ENCODE measurements around the gene SOCS3. TPM values are rescaled to one million over a fixed set of nuclear protein-coding genes. Genes with fewer than 3 reads are reported as not detected.
"Not testable (repeated sequence)": the region's sequence is repeated elsewhere in the genome, so short reads cannot be mapped to it uniquely, and the experiment has no call there.

The SOCS3 gene
- total RNA-seq, 1 donor from 2014 or later, result 13.4 TPM

DNA sequence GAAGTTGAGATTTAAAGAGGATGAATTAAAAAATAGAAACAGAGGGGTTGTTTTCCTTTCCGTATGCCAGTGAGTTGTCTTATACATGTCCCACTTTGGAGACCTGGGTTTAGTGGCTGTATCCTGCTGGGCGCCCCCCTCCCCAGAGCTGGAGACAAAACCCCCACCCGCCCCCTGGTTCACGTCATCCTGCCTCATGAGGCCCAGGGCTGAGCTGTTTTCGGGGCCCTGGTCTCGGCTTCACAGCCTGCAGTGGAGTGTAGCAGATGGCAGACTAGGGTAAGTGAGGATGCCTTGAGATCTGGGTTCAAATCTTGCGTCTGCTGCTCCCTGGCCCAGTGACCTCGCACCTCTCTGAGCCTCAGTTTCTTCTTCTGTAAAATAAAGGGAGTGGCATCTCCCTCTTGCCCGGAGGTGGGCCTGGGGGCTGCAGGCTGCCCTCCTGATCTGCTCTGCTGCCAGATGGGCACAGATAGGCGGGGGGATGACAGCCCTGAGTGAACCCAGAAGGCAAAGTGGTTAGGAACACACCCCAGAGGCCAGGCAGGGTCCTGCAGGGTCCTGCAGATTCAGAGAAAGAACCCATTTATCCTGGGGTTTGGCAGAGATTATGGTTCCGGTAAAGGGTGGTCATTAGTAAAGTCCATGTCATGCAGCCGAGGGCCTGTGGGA, 45.1 kb downstream of the SOCS3 start:
- FAIRE-seq, result no peak
- H3K9ac ChIP-seq (ENCODE audit: low read length), result peak overlapping the region; percentile 50

DNA sequence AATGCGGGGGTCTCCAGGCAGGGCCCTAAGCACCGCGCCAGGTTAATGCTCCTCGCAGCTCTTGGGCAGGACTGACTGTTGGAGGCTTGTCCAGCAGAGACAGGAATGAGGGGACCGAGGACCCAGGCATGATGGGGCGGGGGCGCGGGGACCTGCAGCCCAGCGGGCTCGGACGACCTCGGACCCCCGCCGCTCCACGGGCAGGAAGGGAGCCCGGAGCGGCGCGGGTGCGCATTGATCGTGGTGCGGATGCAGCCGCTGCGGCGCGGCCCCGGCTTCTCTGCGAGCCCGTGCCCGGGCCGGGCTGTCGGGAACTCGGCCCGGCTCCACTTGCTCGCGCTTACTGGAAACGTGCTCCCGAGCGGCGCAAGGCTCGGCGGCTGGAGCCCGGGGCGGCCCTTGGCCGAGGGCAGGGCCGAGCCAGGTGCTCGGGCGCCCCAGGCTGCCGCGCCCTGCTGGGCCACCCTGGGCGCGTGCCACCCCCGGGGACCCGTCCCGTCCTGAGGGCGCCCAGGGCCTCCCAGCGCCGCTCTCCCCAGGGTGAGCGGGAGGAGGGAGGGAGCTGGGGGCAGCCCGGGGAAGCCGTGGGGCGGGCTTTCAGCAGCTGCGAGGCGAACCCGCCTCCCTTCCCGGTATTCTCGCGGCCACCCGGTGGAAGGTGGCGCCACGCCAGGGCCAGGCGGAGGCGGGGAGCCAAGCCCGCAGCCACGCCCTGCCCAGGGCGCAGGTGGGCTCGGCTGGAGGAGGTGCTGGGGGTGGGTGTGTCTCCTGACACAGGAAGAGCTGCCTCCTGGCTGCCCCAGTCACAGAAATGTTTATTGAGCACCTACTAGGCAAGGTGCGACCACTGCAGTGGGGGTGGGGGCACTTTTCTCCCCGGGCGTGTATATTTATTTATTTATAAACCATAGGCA, 45.9 kb downstream of the SOCS3 start:
- FAIRE-seq, result no peak

More for the DNA sequence above, 45.1 kb downstream of the SOCS3 start:
- Mint-ChIP-seq H3K36me3 (ENCODE audit: low read depth, unreplicated experiment) (no peaks in the 10 kb centered on the region), H3K27ac (ENCODE audit: unreplicated experiment) (peak overlapping the region; percentile 93), H3K4me3 (ENCODE audit: unreplicated experiment) (peak overlapping the region; percentile 72), H3K4me1 (ENCODE audit: low read depth, unreplicated experiment) (peaks cover 23% of the 10 kb centered on the region), H3K9me3 (ENCODE audit: unreplicated experiment) (peaks cover 2% of the 10 kb centered on the region), H3K27me3 (ENCODE audit: low read depth, unreplicated experiment) (peaks cover 18% of the 10 kb centered on the region)
- H3K36me3 ChIP-seq (ENCODE audit: insufficient read depth, low read length), result no peaks in the 10 kb centered on the region
- no peak for DNase-seq (ENCODE audit: low read depth)
- TF ChIP-seq EZH2 (IDR thresholded peaks at IDR 0.05; ENCODE audit: insufficient read depth, low read length), result no peak
- TF ChIP-seq, protein P1, sequence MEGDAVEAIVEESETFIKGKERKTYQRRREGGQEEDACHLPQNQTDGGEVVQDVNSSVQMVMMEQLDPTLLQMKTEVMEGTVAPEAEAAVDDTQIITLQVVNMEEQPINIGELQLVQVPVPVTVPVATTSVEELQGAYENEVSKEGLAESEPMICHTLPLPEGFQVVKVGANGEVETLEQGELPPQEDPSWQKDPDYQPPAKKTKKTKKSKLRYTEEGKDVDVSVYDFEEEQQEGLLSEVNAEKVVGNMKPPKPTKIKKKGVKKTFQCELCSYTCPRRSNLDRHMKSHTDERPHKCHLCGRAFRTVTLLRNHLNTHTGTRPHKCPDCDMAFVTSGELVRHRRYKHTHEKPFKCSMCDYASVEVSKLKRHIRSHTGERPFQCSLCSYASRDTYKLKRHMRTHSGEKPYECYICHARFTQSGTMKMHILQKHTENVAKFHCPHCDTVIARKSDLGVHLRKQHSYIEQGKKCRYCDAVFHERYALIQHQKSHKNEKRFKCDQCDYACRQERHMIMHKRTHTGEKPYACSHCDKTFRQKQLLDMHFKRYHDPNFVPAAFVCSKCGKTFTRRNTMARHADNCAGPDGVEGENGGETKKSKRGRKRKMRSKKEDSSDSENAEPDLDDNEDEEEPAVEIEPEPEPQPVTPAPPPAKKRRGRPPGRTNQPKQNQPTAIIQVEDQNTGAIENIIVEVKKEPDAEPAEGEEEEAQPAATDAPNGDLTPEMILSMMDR (IDR thresholded peaks at IDR 0.05; ENCODE audit: insufficient read depth, low read depth, low read length), result peak; percentile 10
- peak overlapping the region; percentile 90 for H3K27ac ChIP-seq (ENCODE audit: low read depth, low read length)
- H3K4me3 ChIP-seq (ENCODE audit: insufficient read depth, low read depth, low read length), result no peak overlapping the region
- no peaks in the 10 kb centered on the region for H3K27me3 ChIP-seq (ENCODE audit: insufficient read depth, low read length)
- H4K20me1 ChIP-seq (ENCODE audit: insufficient read depth, low read length), result no peaks in the 10 kb centered on the region
- peak overlapping the region; percentile 83 for H3K4me2 ChIP-seq (ENCODE audit: low read length)
- H3K79me2 ChIP-seq (ENCODE audit: insufficient read depth, low read length), result no peaks in the 10 kb centered on the region
- no peak overlapping the region for H2AFZ ChIP-seq (ENCODE audit: low read depth, low read length)
- H3K9me3 ChIP-seq (ENCODE audit: insufficient read depth, low read depth, low read length), result no peaks in the 10 kb centered on the region
- H3K4me1 ChIP-seq (ENCODE audit: insufficient read depth, low read length), result peaks cover 37% of the 10 kb centered on the region

DNA sequence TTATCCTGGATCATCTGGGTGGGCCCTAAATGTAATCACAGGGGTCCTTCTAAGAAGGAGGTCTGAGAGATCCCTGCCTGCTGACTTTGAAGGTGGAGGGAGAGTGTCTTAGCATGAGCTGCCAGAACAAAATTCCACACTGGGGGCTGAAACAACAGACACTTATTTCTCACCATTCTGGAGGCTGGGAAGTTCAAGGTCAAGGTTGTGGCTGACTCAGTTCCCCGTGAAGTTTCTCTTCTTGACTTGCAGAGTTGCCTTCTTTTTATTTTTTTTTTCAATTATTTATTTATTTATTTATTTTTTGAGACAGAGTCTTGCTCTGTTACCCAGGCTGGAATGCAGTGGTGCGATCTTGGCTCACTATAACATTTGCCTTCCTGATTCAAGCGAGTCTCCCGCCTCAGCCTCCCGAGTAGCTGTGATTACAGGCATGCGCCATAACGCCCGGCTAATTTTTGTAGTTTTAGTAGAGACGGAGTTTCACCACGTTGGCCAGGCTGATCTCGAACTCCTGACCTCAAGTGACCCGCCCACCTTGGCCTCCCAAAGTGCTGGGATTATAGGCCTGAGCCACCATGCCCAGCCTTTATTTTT, 50.1 kb downstream of the SOCS3 start:
- not testable (repeated sequence) for H3K27ac Mint-ChIP-seq (ENCODE audit: unreplicated experiment); FAIRE-seq; H3K9me3 Mint-ChIP-seq (ENCODE audit: unreplicated experiment); H3K36me3 Mint-ChIP-seq (ENCODE audit: low read depth, unreplicated experiment); H3K4me3 ChIP-seq (ENCODE audit: insufficient read depth, low read depth, low read length); H3K9ac ChIP-seq (ENCODE audit: low read length); H3K27me3 ChIP-seq (ENCODE audit: insufficient read depth, low read length); H3K79me2 ChIP-seq (ENCODE audit: insufficient read depth, low read length); H3K36me3 ChIP-seq (ENCODE audit: insufficient read depth, low read length); DNase-seq (ENCODE audit: low read depth); H4K20me1 ChIP-seq (ENCODE audit: insufficient read depth, low read length); H3K4me1 Mint-ChIP-seq (ENCODE audit: low read depth, unreplicated experiment); H2AFZ ChIP-seq (ENCODE audit: low read depth, low read length); H3K9me3 ChIP-seq (ENCODE audit: insufficient read depth, low read depth, low read length); H3K4me3 Mint-ChIP-seq (ENCODE audit: unreplicated experiment)
- Histone ChIP-seq H3K4me2 (ENCODE audit: low read length) (peak overlapping the region; percentile 21), H3K4me1 (ENCODE audit: insufficient read depth, low read length) (peaks cover 20% of the 10 kb centered on the region), H3K27ac (ENCODE audit: low read depth, low read length) (peak overlapping the region; percentile 25)
- H3K27me3 Mint-ChIP-seq (ENCODE audit: low read depth, unreplicated experiment), result peaks cover 18% of the 10 kb centered on the region

More for the DNA sequence above, 45.9 kb downstream of the SOCS3 start:
- H2AFZ ChIP-seq (ENCODE audit: low read depth, low read length), result peak overlapping the region; percentile 63
- Mint-ChIP-seq H3K4me3 (ENCODE audit: unreplicated experiment) (peak overlapping the region; percentile 72), H3K27me3 (ENCODE audit: low read depth, unreplicated experiment) (peaks cover 15% of the 10 kb centered on the region), H3K36me3 (ENCODE audit: low read depth, unreplicated experiment) (no peaks in the 10 kb centered on the region), H3K27ac (ENCODE audit: unreplicated experiment) (peak overlapping the region; percentile 26), H3K4me1 (ENCODE audit: low read depth, unreplicated experiment) (peaks cover 27% of the 10 kb centered on the region), H3K9me3 (ENCODE audit: unreplicated experiment) (no peaks in the 10 kb centered on the region)
- H4K20me1 ChIP-seq (ENCODE audit: insufficient read depth, low read length), result no peaks in the 10 kb centered on the region
- TF ChIP-seq, protein P1 (IDR thresholded peaks at IDR 0.05; ENCODE audit: insufficient read depth, low read depth, low read length), result no peak
- no peak for TF ChIP-seq EZH2 (IDR thresholded peaks at IDR 0.05; ENCODE audit: insufficient read depth, low read length)
- H3K9ac ChIP-seq (ENCODE audit: low read length), result peak overlapping the region; percentile 72
- peak overlapping the region; percentile 45 for H3K4me3 ChIP-seq (ENCODE audit: insufficient read depth, low read depth, low read length)
- no peaks in the 10 kb centered on the region for H3K9me3 ChIP-seq (ENCODE audit: insufficient read depth, low read depth, low read length)
- no peaks in the 10 kb centered on the region for H3K27me3 ChIP-seq (ENCODE audit: insufficient read depth, low read length)
- H3K79me2 ChIP-seq (ENCODE audit: insufficient read depth, low read length), result no peaks in the 10 kb centered on the region
- H3K4me1 ChIP-seq (ENCODE audit: insufficient read depth, low read length), result peaks cover 44% of the 10 kb centered on the region
- H3K27ac ChIP-seq (ENCODE audit: low read depth, low read length), result peak overlapping the region; percentile 47
- peak overlapping the region; percentile 83 for H3K4me2 ChIP-seq (ENCODE audit: low read length)
- peak; percentile 41 for DNase-seq (ENCODE audit: low read depth)
- no peaks in the 10 kb centered on the region for H3K36me3 ChIP-seq (ENCODE audit: insufficient read depth, low read length)

Measured in astrocyte (in vitro differentiated cells and primary cell).